Activated CD8-positive, alpha-beta memory T cell treated with anti-CD3 and anti-CD28 coated beads for 48 hours (primary cell): ENCODE results near the gene SLC6A9.
A peak's percentile ranks its signal among the peaks of the same experiment; 100 is the strongest.

Experiments
- DNase-seq, 3 experiments: peaks; one replicate each; pipeline ENCODE4 v3.0.0-alpha.2; 2020; ENCODE audit warnings: low read depth in 2 of 3, low spot score in 2 of 3

The SLC6A9 gene

DNA sequence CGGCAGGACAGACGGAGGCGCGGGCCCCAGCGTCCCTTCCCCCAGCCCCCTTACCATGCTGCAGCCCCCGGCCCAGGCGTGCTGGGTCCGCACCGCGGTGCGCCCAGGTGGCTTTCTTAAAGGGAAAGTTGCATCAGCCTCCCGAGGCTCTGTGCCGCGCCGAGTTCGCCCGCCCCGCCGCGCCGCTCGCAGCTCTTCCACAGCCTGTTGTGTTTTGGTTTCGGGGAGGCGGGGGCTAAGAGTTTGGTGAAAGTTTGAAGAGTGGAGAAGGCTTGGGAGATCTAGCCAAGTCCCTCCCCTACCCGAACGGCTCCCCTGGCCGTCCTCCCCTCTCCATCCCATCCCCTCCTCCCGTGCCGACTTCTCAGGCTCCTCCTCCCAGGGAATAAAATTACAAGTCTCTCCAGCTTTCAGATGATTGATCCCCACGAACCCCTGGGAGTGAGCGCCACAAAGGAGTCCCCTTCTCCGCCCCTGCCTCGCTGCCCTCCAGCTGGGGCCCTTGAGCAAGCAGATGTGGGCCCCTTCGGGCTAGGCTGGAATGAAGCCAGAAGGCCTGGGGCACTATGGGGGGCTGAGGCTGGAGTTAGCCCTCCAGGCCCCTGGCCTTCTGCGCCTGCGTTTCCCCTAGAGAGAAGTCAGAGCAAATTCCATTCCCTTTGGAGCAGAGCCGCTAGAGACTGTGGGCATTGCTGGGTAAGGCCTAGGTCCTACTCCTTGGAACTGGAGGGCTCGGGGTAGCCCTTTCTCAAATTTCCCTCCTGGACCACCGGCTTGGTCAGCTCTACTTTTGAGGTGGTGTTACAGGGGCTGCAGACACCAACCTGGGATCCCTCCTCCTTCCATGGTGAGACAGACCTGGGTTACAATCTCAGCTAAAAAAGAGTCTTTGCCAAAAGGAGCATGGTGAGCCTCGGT, at the start of gene SLC6A9:
TSS of gene SLC6A9 (minus strand) at position 211 of the 918 bp plus-strand sequence. CDS start 7,185 bp downstream, outside the sequence.
- peak in 1 of 3 experiments; percentile 17 for DNase-seq

DNA sequence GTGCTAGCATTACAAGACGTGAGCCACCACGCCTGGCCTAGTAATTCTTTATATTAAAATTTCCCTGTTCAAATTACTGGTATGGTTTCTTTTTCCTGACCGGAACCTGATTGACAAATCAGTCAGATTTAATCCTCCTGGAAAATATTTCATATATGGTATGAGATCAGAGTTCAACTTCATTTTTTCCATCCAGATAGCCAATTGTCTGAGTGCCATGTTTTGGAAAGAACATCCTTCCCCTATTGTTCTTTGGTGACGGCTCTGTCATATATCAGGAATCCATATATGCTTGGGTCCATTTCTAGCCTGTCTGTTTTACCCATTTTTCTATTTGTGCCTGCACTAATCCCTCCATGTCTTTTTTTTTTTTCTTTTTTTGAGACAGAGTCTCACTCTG, 48.3 kb upstream of the SLC6A9 start:
- no peak for DNase-seq

DNA sequence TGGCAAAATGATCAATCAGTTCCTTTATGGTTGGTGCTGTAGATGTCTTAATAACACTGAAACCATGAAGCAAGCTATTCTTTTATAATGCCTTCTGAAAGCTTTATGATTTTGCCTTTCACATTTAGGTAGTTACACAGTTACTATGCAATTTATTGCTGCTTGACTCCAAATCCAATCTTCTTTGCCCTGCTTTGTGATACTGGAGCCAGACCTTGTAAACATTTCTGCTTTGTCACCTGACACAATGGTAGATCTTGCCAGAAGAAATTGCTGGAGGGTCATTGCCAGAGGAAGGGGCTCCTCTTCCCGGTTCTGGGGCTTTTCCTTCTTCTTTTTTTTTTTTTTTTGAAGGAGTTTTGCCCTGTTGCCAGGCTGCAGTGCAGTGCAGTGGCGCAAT, 46.8 kb upstream of the SLC6A9 start:
- DNase-seq = no peak

DNA sequence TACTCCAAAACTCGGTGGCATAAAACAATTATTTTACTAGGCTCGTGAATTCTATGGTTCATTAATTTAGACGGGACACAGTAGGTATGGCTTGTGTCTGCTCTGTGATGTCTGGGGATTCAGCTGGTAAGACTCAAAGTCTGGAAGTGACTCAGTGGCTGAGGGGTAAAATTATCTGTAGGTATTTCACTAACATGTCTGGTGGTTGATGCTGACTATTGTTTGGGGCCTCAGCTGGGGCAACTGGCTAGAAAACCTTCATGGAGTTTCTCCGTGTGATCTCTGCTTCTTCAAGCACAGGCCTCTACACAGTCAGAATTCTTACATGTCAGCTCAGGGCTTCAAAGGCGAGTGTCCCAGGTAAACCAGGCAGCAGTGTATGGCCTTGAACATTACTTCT, 46.2 kb upstream of the SLC6A9 start:
- DNase-seq = no peak

DNA sequence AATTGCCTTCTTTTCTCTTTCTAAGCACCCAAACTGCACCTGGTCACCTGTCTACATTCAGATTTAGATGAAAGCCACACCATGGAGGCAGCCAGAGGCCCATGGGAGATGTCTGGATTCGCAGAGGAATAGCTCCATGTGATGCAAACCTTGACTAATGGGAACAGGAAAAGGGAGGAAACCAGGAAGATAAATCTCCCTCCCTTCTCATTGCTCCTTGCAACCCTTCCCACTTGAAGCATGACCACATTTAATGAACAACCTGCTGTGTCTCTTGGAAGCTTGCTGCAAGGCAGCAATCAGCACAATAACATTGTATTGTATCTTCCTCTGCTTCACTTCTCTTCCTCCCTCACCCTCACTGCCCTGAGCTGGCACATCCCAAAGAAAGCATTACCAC, 44.8 kb upstream of the SLC6A9 start:
- no peak for DNase-seq

DNA sequence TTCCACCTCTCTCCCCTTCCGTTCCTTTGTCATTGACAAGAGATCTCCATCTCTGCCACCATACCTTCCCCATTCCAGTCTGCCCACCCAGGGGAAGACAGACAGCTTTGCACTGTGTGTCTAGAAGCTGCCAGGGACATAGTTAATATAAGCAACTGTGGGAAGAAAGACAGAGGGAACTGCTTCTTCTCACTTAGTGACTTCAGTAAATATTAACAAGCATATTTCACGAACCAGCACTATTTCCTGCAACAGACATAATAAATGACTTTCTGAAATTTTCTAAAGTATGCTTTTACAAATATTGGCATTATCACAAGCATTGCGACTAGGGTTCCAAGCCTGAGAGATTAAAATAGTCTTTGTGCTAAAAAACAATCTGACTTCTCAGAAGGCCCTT, 43.2 kb upstream of the SLC6A9 start:
- DNase-seq = no peak

DNA sequence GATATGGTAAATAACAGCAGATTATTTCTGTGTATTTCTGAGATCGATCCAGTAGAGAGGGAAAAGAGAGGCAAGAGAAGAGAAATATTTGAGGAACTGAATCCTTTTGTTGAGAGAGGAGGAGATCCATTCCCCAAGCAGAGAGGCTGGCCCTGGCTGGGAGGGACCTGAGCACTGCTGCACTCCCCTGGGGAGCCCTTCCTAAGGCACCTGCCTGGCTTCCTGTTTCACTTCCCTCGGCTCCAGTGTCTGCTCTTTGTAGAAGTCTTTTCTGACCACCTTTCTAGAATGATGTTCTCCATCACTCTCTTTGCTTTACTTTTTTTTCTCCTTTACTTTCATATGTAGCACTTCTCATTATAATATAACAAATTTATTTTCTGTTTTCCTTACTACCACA, 42.3 kb upstream of the SLC6A9 start:
- DNase-seq = no peak

DNA sequence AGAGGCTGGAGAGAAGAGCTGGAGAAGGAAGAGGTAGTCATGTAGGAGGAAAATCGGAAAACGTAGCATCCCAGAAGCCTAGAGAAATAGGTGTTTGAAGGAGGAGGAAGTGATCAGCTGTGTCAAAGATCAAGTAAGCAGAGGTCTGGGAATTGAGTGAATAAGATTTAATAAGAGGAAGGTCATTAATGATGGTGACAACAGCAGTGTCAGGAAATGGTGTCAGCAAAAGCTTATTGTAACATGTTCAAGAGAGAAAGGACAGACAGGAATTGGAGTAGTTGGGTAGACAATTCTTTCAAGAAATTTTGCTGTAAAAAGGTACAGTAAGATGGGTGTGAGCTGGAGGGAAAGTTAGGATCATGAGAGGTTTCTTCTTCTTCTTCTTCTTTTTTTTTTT, 41.6 kb upstream of the SLC6A9 start:
- no peak for DNase-seq

DNA sequence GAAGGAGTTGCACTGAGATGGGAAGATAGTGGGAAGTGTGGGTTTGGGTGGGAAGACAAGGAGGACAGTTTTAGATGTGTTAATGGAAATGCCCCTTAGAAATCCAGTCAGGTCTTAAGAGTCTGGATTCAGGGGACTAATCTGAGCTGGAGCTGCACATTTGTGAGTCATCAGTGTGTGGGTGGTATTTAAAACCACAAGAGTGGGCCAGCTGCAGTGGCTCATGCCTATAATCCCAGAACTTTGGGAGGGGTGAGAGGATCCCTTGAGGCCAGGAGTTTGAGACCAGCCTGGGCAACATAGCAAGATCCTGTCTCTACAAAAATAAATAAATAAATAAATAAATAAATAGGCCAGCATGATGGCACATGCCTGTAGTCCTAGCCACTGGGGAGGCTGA, 40.9 kb upstream of the SLC6A9 start:
- DNase-seq = no peak

DNA sequence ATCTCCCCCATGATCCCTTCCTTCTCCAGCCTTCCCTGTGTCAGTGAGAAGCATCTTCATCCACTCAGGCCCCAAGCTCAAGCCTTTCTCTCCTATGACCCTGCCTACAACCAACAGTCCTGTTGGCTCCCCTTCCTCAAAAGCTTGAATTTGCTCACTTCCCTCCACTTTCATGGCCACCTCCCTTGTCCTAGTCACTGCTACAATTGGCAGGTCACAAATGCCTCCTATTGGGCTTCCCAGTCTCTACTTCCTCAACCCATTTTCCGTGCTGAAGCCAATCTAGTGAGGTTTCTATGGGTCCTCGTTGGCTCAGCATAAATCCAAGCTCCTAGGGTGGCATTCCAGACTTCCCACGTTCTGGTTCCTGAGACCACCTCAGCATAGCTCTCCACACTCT, 40.2 kb upstream of the SLC6A9 start:
- no peak for DNase-seq

DNA sequence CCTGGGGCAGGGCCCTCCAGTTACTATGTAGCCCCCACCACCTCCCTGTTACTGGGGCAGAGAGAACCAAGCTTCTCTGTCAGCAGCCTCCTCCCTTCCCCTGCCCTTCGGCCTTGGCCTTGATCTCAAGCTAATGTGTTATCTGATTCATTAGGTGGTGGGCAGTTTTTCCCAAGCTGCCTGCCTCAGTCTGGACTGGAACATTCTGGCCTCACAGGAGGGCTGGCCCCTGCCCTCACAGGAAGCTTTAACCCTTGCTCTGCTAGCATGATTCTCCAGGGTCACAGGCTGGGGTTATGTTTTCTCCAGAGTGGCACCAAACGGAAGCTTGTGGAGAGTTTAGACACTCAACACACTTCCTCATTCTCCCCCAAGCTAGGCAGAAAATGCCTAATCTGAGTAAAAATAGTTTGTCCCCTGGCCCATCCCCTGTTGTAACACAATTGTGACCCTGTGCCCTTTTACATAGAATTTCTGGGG, 37.2 kb upstream of the SLC6A9 start:
- DNase-seq = no peak

DNA sequence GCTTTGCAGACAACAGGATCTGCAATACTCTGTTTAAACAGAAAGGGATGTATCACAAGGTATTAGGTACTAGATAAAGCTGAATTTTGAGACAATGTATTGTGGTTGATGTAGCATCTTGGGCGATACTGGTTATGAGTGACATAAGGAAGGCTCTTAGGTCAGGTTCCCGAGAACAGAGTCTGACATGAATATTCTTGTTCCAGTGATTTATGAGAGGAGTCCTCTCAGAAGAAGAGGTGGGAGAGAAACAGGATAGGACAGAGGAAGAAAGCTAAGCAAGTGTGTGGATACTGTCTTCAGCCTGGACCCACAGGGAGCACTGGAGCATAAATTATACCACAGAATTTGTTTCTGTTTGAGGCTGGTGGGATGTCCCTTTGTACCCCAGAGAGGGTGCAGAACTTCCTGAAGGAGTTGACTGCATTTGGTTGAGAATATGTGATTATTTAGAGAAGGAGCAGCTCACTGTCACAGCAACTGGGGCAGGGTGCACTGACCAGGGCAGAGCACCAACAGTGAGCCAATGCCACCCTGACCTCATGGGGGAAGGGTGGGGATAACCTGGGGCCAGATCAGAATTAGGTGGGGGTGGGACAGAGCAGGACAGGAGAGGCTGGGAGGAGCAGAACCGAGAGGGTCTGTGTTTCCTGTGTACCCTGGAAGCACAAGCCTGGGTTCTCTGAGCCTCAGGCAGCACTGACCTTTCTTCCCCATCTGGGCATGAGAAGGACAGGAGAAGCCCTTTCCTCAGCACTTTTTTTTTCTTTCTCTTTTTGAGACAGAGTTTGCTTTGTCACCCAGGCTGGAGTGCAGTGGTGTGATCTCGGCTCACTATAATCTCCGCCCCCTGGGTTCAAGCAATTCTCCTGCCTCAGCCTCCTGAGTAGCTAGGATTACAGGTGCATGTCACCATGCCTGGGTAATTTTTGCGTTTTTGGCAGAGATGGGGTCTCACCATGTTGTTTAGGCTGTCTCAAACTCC, 36.3 kb upstream of the SLC6A9 start:
- DNase-seq = no peak

DNA sequence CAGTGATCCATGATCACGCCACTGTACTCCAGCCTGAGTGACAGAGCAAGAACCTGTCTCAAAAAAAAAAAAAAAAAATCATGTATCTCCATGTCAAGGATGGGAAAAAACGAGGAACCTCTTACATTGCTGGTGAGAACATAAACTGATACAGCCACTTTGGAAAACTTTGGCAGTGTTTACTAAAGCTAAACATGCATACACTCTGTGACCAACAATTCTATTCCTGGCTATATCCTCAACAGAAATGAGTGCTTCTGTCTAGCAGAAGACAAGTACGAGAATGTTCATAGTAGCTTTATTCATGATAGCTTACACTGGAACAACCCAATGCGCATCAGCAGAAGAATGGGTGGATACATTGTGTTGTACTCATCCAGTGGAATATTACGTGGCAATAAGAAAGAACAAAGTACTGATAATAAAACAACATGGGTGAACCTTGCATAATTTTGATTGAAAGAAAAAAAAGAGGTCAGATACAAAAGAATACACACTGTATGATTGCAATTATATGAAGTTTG, 31.5 kb upstream of the SLC6A9 start:
- no peak for DNase-seq

DNA sequence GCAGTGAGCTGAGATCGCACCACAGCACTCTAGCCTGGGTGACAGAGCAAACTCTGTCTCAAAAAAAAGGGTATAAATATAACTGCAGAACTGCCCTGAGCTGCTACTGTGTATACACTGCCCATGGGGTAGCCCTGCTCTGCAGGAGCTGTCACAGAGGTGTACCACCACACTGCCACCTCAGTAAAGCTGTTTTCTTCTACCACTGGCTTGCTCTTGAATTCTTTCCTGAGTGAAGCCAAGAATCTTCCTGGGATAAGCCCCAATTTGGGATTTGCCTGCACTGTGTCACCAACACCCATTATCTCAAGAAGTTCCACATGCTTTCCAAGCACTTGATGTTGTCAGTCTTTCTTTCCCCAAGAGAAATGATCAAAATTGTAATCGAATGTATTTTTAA, 30.6 kb upstream of the SLC6A9 start:
- DNase-seq = no peak

DNA sequence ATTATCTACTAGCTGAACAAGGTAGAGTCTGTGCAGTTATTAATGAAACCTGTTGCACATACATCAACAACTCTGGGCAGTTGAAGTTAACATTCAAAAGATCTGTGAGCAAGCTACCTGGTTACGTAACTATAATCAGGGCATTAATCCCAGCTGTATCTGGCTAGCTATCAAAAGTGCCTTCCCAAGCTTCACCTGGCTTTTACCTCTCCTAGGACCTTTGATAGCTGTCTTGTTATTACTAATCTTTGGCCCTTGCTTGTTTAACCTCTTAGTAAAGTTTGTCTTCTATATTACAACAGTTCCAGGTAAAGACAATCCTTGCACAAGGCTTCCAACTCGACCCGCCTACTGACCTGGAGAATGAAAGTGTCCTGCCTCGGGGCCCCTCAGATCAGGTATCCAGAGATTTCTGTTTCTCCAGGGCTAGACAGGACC, 29.6 kb upstream of the SLC6A9 start:
- no peak for DNase-seq

DNA sequence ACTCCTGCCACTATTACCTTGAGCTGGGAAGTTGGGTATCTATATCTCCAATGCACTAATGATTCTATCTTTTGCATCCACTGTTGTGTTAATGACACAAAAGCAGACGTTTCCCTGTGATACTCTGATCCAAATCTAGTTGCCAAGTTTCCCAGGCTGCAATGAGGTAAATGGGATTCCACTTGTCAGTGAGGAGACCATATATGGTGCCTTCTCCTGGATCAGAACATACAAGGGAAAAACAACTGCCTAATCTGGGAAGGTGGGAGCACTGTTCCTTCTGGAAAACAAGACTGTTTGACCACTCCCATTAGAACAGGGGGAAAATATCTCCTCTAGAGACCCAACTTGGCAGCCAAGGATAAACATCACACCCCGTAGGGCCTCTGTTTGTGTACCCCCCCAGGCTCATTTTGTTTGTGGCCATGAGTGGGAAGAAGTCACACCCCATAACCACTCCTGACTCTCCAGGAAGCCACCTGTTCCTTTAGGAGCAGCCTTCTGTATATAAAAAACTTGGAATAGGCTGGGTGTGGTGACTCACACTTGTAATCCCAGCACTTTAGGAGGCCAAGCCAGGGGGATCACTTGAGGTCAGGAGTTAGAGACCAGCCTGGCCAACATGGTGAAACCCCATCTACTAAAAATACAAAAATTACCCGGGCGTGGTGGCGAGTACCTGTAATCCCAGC, 28.5 kb upstream of the SLC6A9 start:
- DNase-seq = no peak

DNA sequence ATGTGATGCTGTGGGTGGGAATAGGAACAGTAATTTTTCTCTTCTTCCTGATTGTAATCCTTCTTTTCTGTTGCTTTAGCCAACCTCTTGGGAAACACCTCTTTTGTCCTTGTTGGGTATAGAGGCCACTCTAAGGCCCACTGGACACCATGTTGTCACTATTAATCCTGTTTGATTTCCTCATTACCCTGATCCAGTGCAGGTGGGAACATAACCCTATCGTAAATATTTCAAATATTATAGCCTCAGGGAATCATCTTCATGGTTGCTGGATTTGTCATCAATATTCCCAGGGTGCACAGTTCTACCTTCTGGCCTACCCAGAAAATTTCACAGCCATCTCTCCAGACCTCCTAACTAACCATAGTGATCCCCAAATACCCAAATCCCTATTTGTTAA, 27.9 kb upstream of the SLC6A9 start:
- DNase-seq = no peak

DNA sequence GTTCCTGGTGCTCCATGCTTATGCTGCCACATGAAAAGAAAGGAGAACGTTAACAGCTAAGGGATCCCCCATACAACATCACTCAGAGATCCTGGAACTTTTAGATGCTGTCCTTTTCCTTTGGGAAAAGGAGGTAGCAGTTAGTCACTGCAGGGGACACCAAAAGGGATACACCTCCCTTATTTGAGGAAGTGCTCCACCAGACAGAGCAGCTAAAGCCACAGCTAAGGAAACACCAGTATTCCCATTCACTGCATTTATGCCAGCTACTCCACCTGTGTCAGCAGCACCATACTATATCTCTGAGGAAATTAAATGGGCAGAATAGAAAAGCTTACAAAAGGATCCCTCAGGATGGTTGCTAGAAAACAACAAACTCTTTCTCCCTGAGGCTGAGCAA, 26.0 kb upstream of the SLC6A9 start:
- no peak for DNase-seq

DNA sequence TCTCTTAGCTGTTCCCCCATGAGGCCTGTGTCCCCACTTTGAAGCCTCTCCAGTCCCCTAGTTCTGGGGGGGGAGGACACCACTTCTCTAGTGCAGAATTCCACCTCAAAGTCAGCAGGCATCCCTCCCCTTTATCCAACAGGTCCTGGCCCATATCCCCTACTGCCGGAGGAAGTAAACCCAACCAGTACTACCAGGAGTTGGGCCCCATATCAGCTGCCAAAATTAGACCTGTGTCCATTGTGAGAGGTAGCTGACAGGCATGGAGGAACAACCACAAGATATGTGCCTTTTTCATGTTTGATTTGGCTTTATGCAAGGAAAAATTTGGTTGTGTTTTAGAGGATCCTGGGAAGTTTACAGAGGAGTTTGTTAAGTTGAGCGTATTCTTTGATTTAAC, 22.1 kb upstream of the SLC6A9 start:
- DNase-seq = no peak

DNA sequence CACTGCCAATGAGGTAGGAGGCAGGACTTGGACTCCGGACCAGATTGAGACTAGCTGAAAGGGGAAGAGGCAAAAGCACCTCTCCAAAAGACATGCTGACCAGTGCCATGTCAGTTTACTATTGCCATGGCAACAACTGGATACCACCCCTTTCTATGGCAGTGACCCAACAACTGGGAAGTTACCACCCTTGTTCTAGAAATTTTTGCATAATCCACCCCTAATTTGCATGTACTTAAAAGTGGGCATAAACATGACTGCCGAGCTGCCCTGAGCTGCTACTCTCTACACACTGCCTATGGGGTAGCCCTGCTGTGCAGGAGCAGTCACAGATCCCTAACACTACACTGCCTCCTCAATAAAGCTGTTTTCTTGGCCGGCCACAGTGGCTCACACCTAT, 19.0 kb upstream of the SLC6A9 start:
- DNase-seq = no peak

DNA sequence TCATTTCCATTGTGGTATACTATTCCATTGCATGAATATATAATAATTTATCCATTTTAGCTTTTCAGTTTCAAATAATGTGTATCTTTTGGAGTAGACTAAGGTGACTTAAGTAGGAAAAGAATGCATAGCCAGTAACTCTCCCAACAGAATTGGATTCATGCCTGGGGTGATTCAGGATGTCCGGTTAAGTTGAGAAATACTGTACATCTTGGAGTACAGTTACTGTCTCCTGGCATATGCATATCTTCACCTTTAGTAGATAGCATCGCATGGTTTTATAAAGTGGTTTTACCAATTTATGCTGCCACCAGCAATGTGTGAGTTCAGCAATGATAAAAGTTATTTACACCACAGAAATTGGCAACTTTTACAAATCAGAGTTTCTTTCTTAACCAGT, 18.6 kb upstream of the SLC6A9 start:
- no peak for DNase-seq
